Body of pancreas (tissue), 4 donors: ENCODE results near the gene RALGPS2. TPM values are rescaled to one million over a fixed set of nuclear protein-coding genes. Genes with fewer than 3 reads are reported as not detected.

Experiments used
- ATAC-seq: fragments of 150-250 bp; one replicate; pipeline ENCODE4 v1.9.1; 2016
- DNase-seq, 4 donors: peaks; one replicate each; pipeline ENCODE4 v3.0.0-alpha.2; 2019
- H3K27ac ChIP-seq, 4 donors: fragments of 200-600 bp; sonication (generic); 1 replicate in 3 of 4; 2 replicates in 1 of 4; pipeline versions ENCODE4 v1.5.1 to v1.6.1; 2016 to 2019; ENCODE audit warnings: mild to moderate bottlenecking in 1 of 4, mixed read lengths in 1 of 4, moderate library complexity in 1 of 4
- H3K27me3 ChIP-seq, 2 donors: fragments of 200-600 bp; sonication (generic); one replicate each; pipeline ENCODE4 v1.6.0; 2016; ENCODE audit warnings: mild to moderate bottlenecking in 1 of 2
- H3K36me3 ChIP-seq, 2 donors: fragments of 200-600 bp; sonication (generic); replicated peaks in 1 of 2; 2 replicates each; pipeline ENCODE4 v1.5.1; 2016; ENCODE audit warnings: low read depth in 2 of 2; ENCODE audit not compliant: insufficient read depth in 1 of 2
- H3K4me1 ChIP-seq: fragments of 200-600 bp; sonication (generic); one replicate; pipeline ENCODE4 v1.6.0; 2016
- H3K4me3 ChIP-seq, 2 donors: fragments of 200-600 bp; sonication (generic); 1 replicate in 1 of 2; 2 replicates in 1 of 2; pipeline ENCODE4 v1.5.1; 2016 to 2019
- H3K9me3 ChIP-seq, 3 donors: fragments of 200-600 bp; sonication (generic); 1 replicate in 2 of 3; 2 replicates in 1 of 3; pipeline ENCODE4 v1.5.1; 2016
- POLR2A ChIP-seq, 3 donors: fragments of 450-650 bp; IDR thresholded peaks; one replicate each; pipeline ENCODE4 v1.6.1; 2016; ENCODE audit warnings: antibody characterized with exemption in 3 of 3, mild to moderate bottlenecking in 2 of 3
- WGBS, 2 donors: methylation state at CpG; one replicate each; pipeline ENCODE4 v1.1.5; 2017; 5-methylcytosine and 5-hydroxymethylcytosine counted together
- intact Hi-C: fragments of 100-400 bp; cut with DNase I; formaldehyde crosslinking; loops from one replicate; pipeline ENCODE4 v1.15.1; 2023
- total RNA-seq, 2 donors: library from RNA; depleted of rRNA; stranded (reverse); fragments of >200 nt; gene quantifications; one replicate each; pipeline ENCODE4 v1.1.0, GENCODE V29; 2016
- TF ChIP-seq, protein P1 (sequence below), 7 experiments: fragments of 450-650 bp in 4 of 7; fragments of 200-600 bp in 3 of 7; sonication (generic) in 3 of 7; IDR thresholded peaks; one replicate each; pipeline ENCODE4 v1.5.1; 2016 to 2019; ENCODE audit warnings: antibody characterized with exemption in 7 of 7

Gene RALGPS2, protein sequence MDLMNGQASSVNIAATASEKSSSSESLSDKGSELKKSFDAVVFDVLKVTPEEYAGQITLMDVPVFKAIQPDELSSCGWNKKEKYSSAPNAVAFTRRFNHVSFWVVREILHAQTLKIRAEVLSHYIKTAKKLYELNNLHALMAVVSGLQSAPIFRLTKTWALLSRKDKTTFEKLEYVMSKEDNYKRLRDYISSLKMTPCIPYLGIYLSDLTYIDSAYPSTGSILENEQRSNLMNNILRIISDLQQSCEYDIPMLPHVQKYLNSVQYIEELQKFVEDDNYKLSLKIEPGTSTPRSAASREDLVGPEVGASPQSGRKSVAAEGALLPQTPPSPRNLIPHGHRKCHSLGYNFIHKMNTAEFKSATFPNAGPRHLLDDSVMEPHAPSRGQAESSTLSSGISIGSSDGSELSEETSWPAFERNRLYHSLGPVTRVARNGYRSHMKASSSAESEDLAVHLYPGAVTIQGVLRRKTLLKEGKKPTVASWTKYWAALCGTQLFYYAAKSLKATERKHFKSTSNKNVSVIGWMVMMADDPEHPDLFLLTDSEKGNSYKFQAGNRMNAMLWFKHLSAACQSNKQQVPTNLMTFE
- 10 to 100 TPM in 1 of 2 donors, 1 to 10 TPM in 1; 9.1 to 10.9 TPM for total RNA-seq

DNA sequence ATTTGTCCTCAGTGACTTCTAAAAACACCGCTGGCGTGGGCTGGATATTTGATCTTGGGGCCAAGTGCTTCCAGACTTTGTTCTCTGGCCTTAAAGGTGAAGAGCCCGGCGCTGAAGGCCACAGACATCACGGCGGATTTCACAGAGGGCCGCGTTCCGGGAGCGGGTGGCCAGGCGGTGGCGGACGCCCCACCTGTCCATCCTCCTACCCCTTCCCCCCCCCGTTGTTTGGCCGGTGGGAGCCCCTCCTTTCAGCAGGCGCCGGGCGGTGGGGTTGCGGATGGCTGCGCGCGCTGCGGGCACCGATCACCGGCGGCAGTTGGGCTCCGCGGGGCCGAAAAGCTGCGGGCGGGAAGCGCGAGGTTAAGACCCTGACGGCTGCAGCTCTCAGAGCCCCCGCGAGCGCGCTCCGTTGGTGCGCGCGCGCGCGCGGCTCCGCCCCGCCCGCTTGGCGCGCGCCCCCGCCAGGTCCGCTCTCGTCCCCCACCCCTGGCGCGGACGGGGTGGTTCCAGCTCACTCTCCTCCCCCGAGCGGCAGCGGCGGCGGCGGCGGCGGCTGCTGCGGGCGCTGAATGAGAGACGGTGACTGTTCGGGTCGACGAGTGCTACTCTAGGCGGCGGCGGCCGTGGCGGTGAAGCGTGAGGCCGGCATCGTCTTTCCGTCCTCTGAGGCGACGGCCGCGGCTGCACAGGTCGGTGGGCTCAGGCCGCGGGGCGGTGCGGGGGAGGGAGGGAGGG lies at the start of gene RALGPS2:
RALGPS2 (plus strand) TSS at position 517 of the 738 bp plus-strand sequence. CDS start 51,521 bp downstream, outside the sequence.
- Histone ChIP-seq H3K36me3 (no peaks in the 10 kb centered on the region), H3K4me1 (peaks cover 16% of the 10 kb centered on the region), H3K4me3 (peak within 1 kb of the TSS; percentile 60 to 96), H3K27ac (peak within 1 kb of the TSS; percentile 77 to 99 (median 96)), H3K27me3 (no peaks in the 10 kb centered on the region), H3K9me3 (no peaks in the 10 kb centered on the region)
- intact Hi-C loops, result no loop called here
- ATAC-seq (peak; percentile 73), DNase-seq (peak; percentile 68 to 79 (median 71))
- WGBS, 2 donors, result 1 to 20% methylated on average over 1 to 83 of the region's 90 CpGs
- TF ChIP-seq, protein P1, sequence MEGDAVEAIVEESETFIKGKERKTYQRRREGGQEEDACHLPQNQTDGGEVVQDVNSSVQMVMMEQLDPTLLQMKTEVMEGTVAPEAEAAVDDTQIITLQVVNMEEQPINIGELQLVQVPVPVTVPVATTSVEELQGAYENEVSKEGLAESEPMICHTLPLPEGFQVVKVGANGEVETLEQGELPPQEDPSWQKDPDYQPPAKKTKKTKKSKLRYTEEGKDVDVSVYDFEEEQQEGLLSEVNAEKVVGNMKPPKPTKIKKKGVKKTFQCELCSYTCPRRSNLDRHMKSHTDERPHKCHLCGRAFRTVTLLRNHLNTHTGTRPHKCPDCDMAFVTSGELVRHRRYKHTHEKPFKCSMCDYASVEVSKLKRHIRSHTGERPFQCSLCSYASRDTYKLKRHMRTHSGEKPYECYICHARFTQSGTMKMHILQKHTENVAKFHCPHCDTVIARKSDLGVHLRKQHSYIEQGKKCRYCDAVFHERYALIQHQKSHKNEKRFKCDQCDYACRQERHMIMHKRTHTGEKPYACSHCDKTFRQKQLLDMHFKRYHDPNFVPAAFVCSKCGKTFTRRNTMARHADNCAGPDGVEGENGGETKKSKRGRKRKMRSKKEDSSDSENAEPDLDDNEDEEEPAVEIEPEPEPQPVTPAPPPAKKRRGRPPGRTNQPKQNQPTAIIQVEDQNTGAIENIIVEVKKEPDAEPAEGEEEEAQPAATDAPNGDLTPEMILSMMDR (IDR thresholded peaks at IDR 0.05), result no peak
- peak; percentile 43 to 69 (median 57) for TF ChIP-seq POLR2A (IDR thresholded peaks at IDR 0.05)

DNA sequence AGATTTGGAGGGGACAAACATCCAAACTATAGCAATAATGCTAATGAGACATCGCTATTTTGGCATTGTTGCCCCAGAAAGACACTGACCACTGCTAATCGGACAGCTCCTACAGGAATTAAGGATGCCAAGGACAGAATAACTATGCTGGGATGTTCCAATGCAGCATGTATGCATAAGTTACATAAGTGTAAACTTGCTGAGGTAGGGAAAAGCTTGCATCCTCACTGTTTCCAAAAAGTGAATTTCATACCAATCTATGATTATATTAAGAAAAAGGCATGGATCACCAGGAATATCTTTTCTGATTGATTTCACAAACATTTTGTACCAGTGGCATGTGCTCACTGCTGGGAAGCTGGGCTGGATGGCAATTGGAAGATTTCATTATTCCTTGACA lies 45.8 kb upstream of the RALGPS2 start:
- 58 to 82% methylated on average over 2 of the region's 2 CpGs for WGBS, 2 donors
- Histone ChIP-seq H3K27me3 (no peaks in the 10 kb centered on the region), H3K4me3 (no peak overlapping the region), H3K36me3 (no peaks in the 10 kb centered on the region), H3K9me3 (no peaks in the 10 kb centered on the region), H3K4me1 (no peaks in the 10 kb centered on the region), H3K27ac (no peak overlapping the region)
- ATAC-seq, result no peak
- DNase-seq, result no peak
- intact Hi-C loops, result no loop called here
- TF ChIP-seq, protein P1 (IDR thresholded peaks at IDR 0.05), result no peak
- TF ChIP-seq POLR2A (IDR thresholded peaks at IDR 0.05), result no peak

DNA sequence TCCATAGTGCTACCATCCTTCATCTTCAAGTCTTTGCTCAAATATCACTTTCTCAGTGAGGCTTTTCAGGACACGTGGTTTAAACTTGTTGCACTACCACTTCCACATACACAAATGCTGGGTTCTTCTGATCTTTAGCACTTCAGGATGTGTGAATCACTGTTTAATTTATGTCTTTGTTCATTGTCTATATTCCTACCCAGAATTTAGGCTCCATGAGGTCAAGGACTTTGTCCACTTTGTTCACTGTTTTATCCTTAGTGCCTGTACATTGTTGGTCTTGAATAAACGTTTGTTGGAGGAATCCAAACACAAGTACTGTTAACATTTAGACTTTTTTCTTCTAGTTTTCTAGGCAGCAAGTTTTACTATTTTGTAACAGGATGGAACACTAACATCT lies 42.6 kb upstream of the RALGPS2 start:
- no peaks in the 10 kb centered on the region for H3K36me3 ChIP-seq
- DNase-seq (no peak), ATAC-seq (no peak)
- 37 to 40% methylated on average over 2 of the region's 2 CpGs for WGBS, 2 donors
- no peaks in the 10 kb centered on the region for H3K27me3 ChIP-seq
- H3K4me1 ChIP-seq, result no peaks in the 10 kb centered on the region
- no peak overlapping the region for H3K4me3 ChIP-seq
- no peak overlapping the region for H3K27ac ChIP-seq
- intact Hi-C loops, result no loop called here
- no peaks in the 10 kb centered on the region for H3K9me3 ChIP-seq
- TF ChIP-seq, protein P1 (IDR thresholded peaks at IDR 0.05), result no peak
- TF ChIP-seq POLR2A (IDR thresholded peaks at IDR 0.05), result no peak

DNA sequence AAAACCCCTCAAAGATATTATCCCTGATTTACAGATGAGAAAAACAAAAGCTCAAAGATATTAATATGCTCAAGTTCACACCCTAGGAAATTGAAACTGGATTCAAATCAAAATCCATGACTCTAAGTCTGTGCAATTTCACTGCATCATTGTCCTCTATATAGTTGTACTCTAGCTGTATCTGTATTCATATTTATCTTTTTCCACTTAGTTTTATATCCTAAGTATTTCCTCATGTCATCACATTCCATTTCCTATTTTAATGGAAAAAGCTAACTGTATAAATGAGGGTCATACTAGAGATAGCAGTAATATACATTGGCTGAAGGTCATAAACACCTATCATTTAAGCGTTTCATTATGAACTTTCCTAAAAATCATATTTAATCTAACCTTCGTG lies 42.2 kb upstream of the RALGPS2 start:
- intact Hi-C loops, result no loop called here
- no peak overlapping the region for H3K27ac ChIP-seq
- no peak for TF ChIP-seq POLR2A (IDR thresholded peaks at IDR 0.05)
- TF ChIP-seq, protein P1 (IDR thresholded peaks at IDR 0.05), result no peak
- no peaks in the 10 kb centered on the region for H3K27me3 ChIP-seq
- no peak for ATAC-seq
- H3K9me3 ChIP-seq, result no peaks in the 10 kb centered on the region
- no peaks in the 10 kb centered on the region for H3K36me3 ChIP-seq
- no peaks in the 10 kb centered on the region for H3K4me1 ChIP-seq
- 46 to 69% methylated on average over 2 of the region's 2 CpGs for WGBS, 2 donors
- no peak for DNase-seq
- H3K4me3 ChIP-seq, result no peak overlapping the region
